IPS-NIHi11 (cell line): Measurements from ENCODE around the gene ZNF831.
A peak's percentile ranks its signal among the peaks of the same experiment; 100 is the strongest.

Experiments
- DNase-seq: peaks from one replicate; pipeline ENCODE4 v3.0.0; 2012; ENCODE audit warnings: mixed read lengths, low spot score

The ZNF831 gene

DNA sequence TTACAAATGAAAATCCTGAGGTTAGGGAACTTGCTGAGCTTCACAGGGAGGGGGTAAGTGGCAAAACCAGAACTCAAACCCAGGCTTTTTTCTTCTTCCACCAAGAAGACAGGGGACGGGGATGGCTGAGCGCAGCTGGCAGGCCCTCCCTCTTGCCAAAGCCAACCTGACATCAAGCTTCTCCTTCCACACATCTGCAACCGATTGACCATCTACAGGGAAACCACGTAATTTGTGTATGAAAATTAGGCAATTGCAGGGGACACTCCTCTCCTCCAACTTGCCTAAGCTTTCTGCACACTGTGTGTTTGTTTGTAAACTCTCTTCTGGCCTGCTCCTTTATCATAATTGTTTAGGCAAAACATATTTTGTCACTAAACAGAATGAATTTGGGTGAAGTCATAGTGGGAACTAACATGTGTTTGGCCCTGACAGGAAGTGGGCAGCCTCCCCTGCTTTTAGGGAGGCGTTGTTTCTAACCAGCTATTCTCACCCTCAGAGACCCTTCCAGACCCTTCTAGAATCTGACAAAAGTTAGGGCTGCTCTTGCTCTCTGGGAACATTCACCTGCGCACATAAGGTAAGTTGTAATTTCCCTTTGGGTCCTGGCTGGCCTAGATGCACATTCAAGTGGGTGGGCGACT is 18.9 kb downstream of the ZNF831 start:
- DNase-seq, result no peak

GRCh38 chr20:59183751-59184150 is 20.1 kb downstream of the ZNF831 start:
- no peak for DNase-seq

- DNase-seq, result no peak
Measured at GRCh38 chr20:59184880-59185447, 21.3 kb downstream of the ZNF831 start.

- no peak for DNase-seq
Measured at GRCh38 chr20:59185809-59186208, 22.2 kb downstream of the ZNF831 start.

DNA sequence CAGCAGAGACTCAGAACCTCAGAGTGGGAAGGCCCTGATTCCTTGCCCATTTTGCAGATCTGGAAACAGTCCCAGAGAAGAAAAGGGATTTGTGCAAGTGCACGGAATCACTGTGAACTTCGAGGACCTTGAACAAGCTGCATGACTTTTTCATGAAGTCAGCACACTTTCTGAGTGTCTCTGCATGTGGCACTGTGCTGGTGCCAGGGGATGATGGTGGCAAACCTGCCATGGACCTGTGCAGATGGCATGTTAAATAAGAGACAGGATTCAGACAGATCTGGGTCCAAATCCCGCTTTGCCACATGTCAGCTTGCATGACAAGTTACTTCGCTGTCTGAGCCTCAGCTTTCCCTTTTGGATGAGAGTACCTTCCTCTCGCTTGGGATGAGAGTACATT is 26.8 kb downstream of the ZNF831 start:
- no peak for DNase-seq

GRCh38 chr20:59191036-59191755 is 27.6 kb downstream of the ZNF831 start:
- DNase-seq, result no peak

DNA sequence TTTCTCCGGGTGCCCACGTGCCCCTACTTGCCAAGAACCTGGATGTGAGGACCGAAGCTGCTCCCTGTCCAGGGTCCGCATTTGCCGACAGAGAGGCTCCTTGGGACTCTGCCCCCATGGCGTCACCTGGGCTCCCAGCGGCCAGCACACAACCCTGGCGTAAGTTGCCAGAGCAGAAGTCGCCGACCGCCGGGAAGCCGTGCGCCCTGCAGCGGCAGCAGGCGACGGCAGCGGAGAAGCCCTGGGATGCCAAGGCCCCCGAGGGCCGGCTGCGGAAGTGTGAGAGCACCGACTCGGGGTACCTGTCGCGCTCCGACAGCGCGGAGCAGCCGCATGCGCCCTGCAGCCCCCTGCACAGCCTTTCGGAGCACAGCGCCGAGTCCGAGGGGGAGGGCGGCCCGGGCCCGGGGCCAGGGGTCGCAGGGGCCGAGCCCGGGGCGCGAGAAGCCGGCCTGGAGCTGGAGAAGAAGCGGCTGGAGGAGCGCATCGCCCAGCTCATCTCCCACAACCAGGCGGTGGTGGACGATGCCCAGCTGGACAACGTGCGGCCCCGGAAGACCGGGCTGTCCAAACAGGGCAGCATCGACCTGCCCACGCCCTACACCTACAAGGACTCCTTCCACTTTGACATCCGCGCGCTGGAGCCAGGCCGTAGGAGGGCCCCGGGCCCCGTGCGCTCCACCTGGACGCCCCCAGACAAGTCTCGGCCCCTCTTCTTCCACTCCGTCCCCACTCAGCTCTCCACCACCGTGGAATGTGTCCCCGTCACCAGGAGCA is 28.3 kb downstream of the ZNF831 start:
- no peak for DNase-seq

- no peak for DNase-seq
Measured at GRCh38 chr20:59192533-59192896, 28.9 kb downstream of the ZNF831 start.

DNA sequence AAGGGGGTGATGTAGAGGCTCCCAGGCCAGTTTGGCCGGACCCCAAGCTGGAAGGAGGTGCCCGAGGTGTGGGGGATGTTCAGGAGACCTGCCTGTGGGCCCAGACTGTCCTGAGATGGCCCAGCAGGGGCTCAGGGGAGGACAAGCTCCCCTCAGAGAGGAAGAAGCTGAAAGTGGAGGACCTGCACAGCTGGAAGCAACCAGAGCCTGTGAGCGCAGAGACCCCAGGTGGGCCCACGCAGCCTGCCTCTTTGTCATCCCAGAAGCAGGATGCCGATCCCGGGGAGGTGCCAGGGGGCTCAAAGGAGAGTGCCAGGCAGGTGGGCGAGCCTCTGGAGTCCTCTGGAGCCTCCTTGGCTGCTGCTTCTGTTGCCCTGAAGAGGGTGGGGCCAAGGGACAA is 29.7 kb downstream of the ZNF831 start:
- no peak for DNase-seq

- DNase-seq, result no peak
Measured at GRCh38 chr20:59194023-59194935, 30.7 kb downstream of the ZNF831 start.

GRCh38 chr20:59195316-59195993 is 31.8 kb downstream of the ZNF831 start:
- DNase-seq, result no peak

- DNase-seq, result no peak
Measured at GRCh38 chr20:59204165-59204894, 40.7 kb downstream of the ZNF831 start.

DNA sequence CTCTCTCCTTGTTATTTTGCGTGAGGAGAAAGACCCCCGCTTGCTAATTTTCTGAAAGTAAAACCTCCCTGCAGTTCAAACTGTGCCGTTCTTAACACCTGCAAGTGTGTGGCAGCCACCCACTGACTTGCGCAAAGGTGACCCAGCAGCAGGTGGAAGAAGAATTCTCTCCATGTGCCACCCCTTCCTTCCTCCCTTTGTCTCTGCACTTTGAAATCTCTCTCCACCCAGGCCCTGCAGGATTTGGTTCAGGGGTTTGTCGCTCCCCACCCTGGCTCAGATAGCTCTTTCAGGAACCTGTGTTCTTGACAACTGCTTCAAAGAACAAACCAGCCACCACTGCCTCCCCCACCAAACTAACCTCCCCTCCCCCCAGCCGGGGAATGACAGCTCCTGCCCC is 41.4 kb downstream of the ZNF831 start:
- no peak for DNase-seq

DNA sequence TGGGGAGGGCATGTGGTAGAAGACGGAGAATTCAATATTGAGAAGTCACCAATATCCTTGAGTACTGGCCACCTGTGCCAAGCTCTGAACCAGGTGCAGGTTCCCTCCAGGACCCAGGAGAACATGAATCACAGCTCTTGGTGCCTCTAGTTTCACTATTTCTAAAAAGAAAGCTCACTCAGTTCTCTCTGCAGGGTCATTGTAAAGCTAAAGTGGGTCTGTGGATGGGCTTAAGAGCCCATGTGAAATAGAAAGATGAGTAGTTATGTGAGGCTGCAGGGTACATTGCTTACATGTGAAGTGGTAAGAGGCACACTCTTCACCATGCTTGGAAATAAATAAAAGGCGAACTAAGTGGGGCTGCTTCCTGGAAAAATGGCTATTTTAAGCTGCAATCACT is 43.6 kb downstream of the ZNF831 start:
- DNase-seq, result no peak

DNA sequence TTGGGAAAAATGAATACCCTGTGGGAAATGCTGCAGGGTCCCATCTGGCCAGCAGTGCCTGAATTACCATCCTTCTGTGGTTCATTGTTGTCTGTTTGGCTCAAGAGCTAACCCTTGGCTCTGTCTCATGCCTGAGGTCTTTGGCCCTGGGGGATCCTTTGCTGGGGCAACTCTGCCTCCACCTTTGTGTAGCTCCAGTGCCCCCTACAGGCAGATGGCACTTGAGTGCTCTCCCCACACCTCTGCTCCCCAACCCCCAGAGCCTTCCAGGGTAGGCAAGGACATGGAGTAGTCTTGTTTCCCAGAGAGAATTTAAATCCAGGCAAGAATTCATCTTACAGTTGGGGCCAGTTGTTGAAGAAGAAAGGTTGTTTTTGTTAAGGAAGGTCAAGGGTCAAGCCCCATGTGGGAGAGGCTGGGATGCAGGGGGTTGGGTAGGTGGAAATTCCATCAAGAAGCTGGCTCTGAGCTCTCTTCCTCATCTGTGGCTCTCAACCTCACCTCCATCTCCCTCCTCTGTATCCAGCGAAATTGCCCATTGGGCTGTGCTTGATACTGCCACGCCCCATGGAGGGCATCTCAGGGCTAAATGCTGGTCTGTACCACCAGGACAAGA is 44.2 kb downstream of the ZNF831 start:
- DNase-seq, result peak; percentile 83

GRCh38 chr20:59210186-59210585 is 46.6 kb downstream of the ZNF831 start:
- no peak for DNase-seq

DNA sequence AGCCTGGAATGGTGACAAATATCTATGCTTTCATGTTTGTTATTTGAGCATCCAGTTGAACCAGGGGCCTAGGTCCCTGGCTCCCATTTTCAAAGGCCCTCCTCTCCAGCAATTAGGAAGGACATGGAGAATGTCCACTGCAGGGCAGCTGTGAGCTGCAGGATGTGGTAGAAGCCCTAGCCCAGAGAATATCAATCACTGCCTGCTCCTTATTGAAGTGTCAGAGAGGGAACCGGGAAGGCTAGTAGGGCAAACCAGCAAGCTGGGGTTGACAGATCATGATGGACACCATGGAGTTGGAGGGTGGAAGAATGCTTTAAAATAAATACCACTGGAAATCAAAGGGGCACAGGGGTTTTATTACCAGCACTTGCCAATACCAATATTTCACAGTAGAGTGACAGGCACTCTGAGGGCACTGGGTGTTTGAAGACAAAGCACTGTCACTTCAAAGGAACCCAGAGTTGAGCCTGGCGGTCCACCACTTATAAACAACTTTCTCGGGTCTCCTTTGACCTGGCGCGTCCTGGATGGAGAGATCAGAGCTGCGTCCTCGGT is 47.7 kb downstream of the ZNF831 start:
- DNase-seq, result no peak

DNA sequence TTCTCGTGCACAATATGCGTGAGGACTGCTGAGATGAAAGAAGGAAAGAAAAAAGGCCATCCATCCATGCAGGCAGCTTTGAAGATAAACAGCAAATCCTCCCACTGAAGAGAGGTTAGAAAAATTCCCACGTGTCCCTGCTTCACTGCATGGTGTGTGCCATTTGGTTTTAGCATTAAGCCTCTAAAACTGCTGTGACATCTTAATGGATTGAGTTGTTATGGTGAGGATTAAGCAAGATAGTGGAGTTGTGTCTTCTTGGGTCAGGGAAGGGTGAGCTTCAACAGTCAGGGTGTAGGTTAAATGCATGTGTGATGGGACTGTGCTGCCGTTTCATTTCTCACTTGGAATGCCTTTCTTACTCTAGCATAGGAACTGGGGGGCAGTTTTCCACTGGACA is 50.5 kb downstream of the ZNF831 start:
- no peak for DNase-seq
